ENCODE measurements around the gene LINC00305.

The LINC00305 gene
- 0 reads per million in 3 experiments for total RNA-seq

DNA sequence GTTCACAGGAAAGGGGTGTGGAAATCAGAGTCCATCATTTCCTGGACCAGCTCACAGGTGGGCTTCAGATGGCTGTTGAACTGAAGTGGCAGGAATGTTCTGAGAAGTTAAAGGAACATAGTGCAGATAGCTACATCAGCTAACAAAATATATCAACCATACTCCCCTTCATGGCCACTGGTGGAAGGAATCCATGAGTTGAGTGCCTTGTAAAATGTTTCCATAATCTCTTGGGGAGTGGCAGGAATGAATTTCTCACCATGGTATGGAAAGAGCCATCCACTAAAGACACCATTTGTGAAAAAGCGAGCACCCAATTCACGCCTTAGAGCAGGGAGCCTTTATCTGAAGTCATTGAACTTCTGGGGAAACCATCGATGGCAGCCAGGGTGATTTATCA is at the start of gene LINC00305:
TSS of gene LINC00305 (minus strand) at position 101 of the 400 bp plus-strand sequence.
- no peak for DNase-seq

GRCh38 chr18:64191069-64191468 is 42.2 kb upstream of the LINC00305 start:
- DNase-seq: no peak

DNA sequence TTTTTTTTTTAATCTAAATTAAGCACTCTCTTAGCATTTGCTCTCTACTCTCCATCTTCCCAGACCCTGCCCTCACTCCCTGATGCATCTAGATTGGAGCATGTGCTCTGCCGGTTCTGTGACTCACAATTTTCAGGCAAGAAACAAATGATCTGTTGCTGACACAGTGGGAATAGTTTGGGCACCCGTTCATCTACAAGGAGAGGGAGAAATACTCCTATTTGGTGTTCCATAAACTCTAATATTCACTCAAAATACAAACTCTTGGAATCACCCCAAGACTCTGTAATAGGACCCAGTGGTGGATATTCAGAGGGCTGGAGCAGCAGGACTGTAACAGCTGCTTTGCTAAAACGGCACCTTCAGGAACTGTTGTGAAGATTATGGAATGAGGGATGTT is 37.1 kb upstream of the LINC00305 start:
- no peak for DNase-seq

GRCh38 chr18:64183665-64184064 is 34.8 kb upstream of the LINC00305 start:
- DNase-seq: no peak

- no peak for DNase-seq
Observed at GRCh38 chr18:64180617-64181016, 31.7 kb upstream of the LINC00305 start.

GRCh38 chr18:64180171-64180570 is 31.3 kb upstream of the LINC00305 start:
- no peak for DNase-seq

DNA sequence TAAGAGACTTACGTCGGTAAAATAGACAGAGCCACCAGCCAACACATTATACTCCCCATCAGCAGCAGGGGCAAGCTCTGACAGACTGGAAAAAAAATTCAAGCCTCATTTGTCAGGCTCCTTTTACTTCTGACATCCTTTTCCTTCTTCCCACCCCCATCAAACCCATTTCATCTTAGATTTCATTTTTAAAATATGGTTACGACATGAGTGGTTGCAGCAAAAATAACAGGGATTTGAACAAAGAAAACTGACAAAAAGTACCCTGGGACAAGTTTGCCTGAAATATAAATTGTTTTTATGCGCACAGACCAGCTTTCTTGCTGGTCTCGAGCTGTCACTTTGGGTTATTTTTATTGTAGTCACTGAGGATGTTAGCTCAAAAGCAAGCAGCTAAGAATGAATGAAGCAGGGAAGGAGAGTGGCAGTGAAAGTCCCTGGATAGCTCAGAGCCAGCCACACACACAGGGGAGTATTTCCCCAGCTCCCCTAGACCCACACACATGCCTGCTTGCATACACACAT is 30.7 kb upstream of the LINC00305 start:
- no peak for DNase-seq

GRCh38 chr18:64178860-64179259 is 30.0 kb upstream of the LINC00305 start:
- DNase-seq: no peak

DNA sequence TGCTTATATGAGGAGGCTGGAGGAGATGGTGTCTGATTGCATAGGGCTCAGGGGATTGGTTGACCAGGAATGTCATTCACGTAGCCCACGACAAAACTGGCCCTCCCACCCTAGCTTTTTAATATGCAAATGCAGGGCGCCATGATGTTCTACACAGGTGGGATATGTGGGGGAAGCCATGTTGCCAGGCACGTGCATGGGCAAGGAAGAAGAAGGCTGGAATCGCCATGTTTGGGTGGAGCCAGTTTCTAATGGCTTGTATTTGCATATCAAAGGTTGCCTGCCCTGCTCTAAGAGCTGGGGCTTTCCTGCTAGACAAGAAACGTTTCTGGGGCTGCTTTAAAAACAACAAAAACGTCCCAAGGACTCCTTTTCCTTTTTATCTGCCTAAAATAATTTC is 26.5 kb upstream of the LINC00305 start:
- no peak for DNase-seq

DNA sequence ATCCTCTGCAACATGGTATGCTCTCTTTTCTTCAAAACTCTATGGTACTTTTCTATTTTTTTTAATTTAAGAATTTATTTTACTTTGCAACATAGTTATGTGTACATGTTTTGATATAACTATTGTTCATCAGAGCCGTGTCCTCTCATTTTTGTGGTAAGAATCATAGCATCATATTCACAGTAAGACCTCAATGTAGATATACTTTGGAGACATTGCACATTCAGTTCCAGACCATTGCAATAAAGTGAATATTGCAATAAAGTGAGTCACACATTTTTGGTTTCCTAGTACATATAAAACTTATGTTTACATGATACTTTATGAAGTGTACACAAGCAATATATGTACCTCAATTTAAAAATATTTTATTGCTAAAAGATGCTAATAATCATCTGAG is 22.7 kb upstream of the LINC00305 start:
- DNase-seq: no peak

DNA sequence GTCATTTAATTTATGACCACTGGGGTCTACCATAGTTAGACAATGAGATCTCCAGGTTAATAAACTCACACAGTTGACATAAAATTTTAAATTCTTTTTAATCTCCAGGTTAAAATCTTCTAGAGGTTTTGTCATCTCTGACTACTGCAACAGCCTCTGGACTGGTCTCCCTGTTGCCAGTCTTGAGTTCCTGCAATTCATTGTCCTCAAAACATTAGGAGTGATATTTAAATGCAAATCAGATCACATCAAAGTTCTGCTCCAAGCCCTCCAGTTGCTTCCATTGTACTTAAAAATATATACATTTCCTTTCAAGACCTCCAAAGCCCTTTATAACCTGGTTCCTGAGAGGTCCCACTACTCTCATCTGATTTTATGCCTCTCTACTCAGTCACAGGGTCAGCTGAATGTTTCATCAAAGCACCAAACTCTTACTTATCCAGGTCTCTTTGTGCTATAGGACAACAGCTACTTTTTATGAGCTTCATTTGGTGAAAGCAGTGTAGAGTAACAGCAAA is 18.6 kb upstream of the LINC00305 start:
- no peak for DNase-seq

DNA sequence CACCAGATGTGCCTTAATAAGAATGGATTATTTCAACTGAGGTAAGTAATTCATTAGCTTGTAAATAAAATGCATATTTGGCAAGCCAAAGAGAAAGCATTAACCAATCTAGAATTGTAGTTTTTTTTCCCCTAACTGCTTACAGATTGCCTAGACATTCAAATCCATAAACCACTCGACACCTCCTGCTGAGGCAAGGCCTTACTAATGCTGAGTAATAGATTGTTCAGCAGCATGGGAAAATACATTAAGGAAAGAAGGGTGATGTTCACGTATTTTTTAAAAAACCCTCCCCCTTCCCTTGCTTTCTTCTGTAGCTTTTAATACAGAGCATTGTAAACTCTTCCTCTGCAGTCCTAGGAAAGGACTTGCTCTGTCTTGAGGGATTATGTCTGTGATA is 17.0 kb upstream of the LINC00305 start:
- no peak for DNase-seq

- no peak for DNase-seq
Observed at GRCh38 chr18:64164883-64165282, 16.0 kb upstream of the LINC00305 start.

DNA sequence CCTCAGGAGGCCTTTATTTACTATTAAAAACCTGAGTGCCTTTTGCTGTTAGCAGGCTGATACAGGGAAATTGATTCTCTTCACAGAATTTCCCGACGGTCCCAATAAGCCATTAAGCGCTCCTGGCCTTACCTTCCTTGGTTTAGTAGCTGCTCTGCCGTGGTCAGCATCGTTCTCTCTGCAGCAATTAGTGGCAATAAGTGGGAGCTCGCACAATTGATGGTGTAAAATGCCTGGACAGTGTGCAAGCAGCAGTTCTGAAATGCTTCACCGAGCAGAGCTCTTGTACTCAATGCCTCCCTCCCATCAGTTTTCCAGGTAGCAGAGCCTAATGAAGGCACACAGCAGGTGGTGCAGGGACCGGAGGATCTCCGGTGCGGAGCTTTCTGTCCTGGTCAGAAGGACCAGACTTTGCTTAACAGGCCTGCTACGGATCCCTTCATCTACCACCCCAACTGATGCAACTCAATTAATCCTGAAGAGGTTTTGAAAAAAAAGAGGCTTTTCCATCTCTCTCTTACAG is 1.1 kb upstream of the LINC00305 start:
- DNase-seq: no peak

DNA sequence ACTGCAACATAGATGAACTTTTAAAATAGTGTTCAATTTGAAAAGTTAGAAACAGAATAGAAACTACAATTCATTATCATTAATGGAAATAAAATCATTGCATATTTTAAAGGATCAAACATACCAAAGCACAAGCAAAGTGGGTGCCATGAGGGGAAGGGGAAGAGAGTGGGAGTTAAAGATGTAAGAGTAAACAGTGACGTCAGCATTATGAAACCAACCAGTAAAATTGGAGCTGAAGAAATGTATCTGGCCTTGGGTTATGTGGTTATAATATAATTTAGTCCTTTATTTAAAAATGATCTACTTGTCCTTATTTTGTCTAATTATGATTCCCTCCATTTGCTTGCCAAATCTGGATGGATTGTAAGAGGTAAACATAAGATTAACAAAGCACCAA is 6.0 kb downstream of the LINC00305 start:
- no peak for DNase-seq

DNA sequence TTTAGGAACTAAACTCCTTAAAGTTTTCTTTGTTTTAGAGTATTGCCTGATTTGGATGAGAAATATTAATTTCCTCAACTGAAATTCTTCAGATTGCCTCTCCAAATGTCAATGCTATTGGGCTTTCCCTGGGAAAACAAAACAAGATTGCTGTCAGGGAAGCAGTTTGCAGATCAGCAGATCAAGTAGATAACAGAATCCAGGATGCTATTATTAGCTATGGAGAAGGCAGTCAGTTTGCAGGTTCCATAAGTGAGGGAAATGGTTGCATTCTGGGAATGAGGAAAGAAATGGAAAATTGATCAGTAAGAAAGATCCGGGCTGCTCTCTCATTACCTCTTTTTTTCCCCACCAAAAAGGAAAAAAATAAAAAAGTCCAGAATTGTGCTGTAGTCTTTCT is 11.0 kb downstream of the LINC00305 start:
- no peak for DNase-seq

GRCh38 chr18:64134044-64134747 is 14.7 kb downstream of the LINC00305 start:
- DNase-seq: no peak

- DNase-seq: no peak
Observed at GRCh38 chr18:64132871-64133270, 16.0 kb downstream of the LINC00305 start.

DNA sequence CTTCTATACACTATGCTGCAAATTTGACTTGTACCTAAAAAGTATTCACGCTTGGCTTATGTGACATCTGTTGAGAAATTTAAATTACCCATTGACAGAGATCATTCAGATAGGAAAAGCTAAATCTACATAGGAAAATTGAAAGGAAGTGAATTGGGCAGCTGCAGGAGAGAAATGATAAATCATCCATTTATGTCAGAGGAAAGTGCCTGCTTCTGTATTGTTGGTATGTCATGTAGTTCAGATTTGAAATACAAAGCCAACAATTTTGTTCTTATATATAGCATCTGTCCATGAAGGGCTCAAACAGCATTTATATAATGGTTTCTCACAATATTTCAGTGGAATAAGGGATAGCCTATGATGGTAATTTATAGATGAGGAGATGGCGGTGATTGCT is 17.6 kb downstream of the LINC00305 start:
- DNase-seq: no peak

DNA sequence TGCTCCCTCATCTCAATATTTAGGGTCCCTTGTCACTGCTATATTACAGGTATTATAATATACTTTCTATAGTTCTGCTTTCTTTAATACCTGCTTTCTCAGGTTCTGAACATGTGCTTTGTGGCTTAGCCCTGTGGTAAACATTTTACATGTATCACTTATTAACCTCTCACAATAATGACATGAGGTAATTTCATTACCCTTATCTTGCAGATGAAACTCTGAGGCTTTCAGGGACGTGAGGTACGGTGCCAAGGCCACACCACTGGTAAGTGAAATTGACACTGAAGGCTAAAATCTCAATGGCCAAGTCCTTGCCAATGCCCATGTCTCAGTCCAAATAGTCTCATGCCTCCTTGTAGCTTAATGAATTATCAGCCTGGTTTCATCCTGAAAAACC is 21.7 kb downstream of the LINC00305 start:
- DNase-seq: no peak

- DNase-seq: no peak
Observed at GRCh38 chr18:64119916-64120315, 29.0 kb downstream of the LINC00305 start.

DNA sequence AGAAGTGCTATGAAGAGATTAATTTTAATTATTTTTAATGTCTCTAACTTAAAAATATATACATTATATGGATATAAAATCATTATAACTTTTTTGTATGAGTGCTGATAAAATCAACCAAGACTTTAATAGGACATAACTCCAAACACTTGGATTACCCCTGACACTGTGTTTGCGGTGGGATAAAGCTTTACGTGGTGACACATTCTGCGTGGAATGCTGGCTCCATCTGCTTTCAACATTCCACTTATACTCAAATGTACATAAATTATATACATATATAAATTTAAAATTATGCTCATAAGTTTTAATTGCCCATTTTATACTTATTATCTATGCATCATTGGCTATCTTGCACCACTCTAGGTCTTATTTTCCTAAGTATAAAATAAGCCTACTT is 30.5 kb downstream of the LINC00305 start:
- DNase-seq: no peak

DNA sequence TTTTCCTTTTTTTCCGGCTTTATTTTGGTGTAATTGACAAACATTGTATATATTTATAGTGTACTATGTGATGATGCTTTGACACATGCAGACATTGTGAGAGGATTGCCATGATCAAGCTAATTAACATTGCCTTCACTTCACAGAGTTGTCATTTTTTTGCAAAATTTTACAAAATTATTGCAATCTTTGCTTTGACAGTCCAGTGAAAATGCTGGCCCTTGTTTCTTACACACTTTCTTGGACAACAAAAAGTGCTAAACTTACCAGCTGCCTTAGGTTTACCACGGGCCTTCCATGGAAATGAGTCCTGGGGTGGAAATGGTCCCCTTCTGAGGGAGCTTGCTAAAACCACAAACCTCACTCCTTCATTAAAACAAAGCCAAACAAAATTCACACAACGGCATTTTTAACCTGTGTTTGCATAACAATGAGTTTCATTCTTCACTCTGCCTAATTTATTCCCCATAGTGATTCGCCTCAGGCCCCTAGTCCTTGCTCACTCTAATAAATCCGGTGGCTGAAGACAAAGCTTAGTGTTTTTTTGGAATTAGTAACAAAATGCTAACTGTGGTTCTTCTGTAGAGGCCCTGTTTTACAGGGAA is 32.2 kb downstream of the LINC00305 start:
- no peak for DNase-seq

- no peak for DNase-seq
Observed at GRCh38 chr18:64115881-64116280, 33.0 kb downstream of the LINC00305 start.

Measured in central memory CD4-positive, alpha-beta T cell (primary cell).